HCT116 (cell line): ENCODE results near the gene GREB1L.

Experiments
- ATF3 ChIP-seq: IDR thresholded peaks from 2 replicates; pipeline ENCODE4 v1.6.1; 2012
- CTCF ChIP-seq, 3 experiments: fragments of 200-600 bp in 1 of 3; sonication (generic) in 1 of 3; IDR thresholded peaks in 2 of 3; conservative IDR thresholded peaks in 1 of 3; 2 replicates each; pipeline ENCODE4 v1.5.1; 2012 to 2017; ENCODE audit warnings: low read depth in 2 of 3, low read length in 2 of 3, antibody characterized with exemption in 1 of 3, borderline replicate concordance in 1 of 3, control low read depth in 1 of 3, mild to moderate bottlenecking in 1 of 3, mixed read lengths in 1 of 3, mixed run types in 1 of 3, moderate library complexity in 1 of 3; ENCODE audit not compliant: insufficient read depth in 1 of 3
- EGR1 ChIP-seq: IDR thresholded peaks from 2 replicates; pipeline ENCODE4 v1.6.1; 2012; ENCODE audit warnings: low read depth
- ELF1 ChIP-seq: IDR thresholded peaks from 2 replicates; pipeline ENCODE4 v1.6.1; 2012; ENCODE audit warnings: low read depth, borderline replicate concordance
- EZH2 ChIP-seq: fragments of 200-600 bp; sonication (generic); IDR thresholded peaks from 2 replicates; pipeline ENCODE4 v1.6.1; 2017; ENCODE audit warnings: antibody characterized with exemption, mixed run types
- JUND ChIP-seq: IDR thresholded peaks from 2 replicates; pipeline ENCODE4 v1.6.1; 2012
- MAX ChIP-seq: IDR thresholded peaks from 2 replicates; pipeline ENCODE4 v1.6.1; 2012
- POLR2A ChIP-seq: IDR thresholded peaks from 2 replicates; pipeline ENCODE4 v1.7.0; 2011; ENCODE audit warnings: borderline replicate concordance; ENCODE audit not compliant: insufficient read depth, insufficient read length; ENCODE audit errors: extremely low read depth
- SIN3A ChIP-seq: IDR thresholded peaks from 2 replicates; pipeline ENCODE4 v1.6.1; 2012; ENCODE audit warnings: low read depth
- SRF ChIP-seq: IDR thresholded peaks from 2 replicates; pipeline ENCODE4 v1.6.1; 2012; ENCODE audit warnings: low read depth
- YY1 ChIP-seq: IDR thresholded peaks from 2 replicates; pipeline ENCODE4 v1.6.1; 2011; ENCODE audit warnings: low read length, low read depth, moderate library complexity, mild to moderate bottlenecking; ENCODE audit not compliant: insufficient replicate concordance; ENCODE audit errors: extremely low read depth
- ZNF274 ChIP-seq: fragments of 200-500 bp; sonication (Bioruptor generic); IDR thresholded peaks from 2 replicates; pipeline ENCODE4 v1.6.1; 2014; ENCODE audit warnings: mild to moderate bottlenecking, low read depth, low read length, inconsistent platforms

DNA sequence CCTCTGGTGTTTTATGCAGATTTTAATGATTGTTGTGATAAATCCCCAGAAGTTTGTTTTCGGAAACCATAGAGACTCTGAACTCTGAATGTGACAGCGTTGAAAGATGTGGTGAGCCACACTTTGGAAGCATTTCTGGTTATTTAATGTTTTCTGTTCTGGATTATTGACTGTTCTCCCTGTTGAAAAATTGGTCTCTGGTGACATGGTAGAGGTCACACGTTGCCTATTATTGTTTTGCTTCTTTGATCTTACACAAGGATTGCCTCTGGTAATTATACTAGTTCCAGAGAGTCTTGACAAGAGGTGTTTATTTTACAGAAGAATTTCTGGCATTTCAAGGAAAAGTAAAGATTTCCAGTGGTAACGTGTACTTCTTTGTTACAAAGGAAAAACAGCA lies 127.1 kb downstream of the GREB1L start:
- no peak for TF ChIP-seq YY1
- TF ChIP-seq POLR2A, result no peak
- no peak for TF ChIP-seq CTCF (IDR thresholded peaks at IDR 0.05 in 2 of 3, conservative IDR thresholded peaks at IDR 0.05 in 1 of 3; ENCODE audit: borderline replicate concordance in 1 of 3, insufficient read depth in 1 of 3, low read depth in 2 of 3, low read length in 2 of 3)
- no peak for TF ChIP-seq EZH2
- no peak for TF ChIP-seq JUND
- TF ChIP-seq ELF1, result no peak
- no peak for TF ChIP-seq EGR1
- TF ChIP-seq ATF3, result no peak
- TF ChIP-seq ZNF274, result no peak
- no peak for TF ChIP-seq SRF
- no peak for TF ChIP-seq MAX
- TF ChIP-seq SIN3A, result no peak
